GM12801 (cell line): Measurements from ENCODE around the gene ACYP1.

Experiments used
- TF ChIP-seq, protein P1 (sequence below): IDR thresholded peaks from one replicate; pipeline ENCODE4 v1.5.1; 2011; ENCODE audit warnings: control low read depth; ENCODE audit not compliant: insufficient read length; ENCODE audit errors: extremely low read depth

ACYP1 gene

DNA sequence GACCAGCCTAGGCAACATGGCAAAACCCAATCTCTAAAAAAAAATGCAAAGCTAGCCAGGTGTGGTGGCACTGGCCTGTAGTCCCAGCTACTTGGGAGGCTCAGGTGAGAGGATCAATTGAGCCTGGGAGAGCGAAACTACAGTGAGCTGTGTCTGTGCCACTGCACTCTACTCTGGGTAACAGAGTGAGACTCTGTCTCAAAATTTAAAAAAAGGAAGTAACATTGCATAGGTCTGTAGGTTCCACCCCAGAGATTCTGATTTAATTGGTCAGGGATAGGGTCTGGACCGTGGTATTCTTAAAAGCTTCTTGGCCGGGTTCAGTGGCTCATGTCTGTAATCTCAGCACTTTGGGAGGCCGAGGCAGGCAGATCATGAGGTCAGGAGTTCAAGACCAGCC, 31.9 kb upstream of the ACYP1 start:
- TF ChIP-seq, protein P1, sequence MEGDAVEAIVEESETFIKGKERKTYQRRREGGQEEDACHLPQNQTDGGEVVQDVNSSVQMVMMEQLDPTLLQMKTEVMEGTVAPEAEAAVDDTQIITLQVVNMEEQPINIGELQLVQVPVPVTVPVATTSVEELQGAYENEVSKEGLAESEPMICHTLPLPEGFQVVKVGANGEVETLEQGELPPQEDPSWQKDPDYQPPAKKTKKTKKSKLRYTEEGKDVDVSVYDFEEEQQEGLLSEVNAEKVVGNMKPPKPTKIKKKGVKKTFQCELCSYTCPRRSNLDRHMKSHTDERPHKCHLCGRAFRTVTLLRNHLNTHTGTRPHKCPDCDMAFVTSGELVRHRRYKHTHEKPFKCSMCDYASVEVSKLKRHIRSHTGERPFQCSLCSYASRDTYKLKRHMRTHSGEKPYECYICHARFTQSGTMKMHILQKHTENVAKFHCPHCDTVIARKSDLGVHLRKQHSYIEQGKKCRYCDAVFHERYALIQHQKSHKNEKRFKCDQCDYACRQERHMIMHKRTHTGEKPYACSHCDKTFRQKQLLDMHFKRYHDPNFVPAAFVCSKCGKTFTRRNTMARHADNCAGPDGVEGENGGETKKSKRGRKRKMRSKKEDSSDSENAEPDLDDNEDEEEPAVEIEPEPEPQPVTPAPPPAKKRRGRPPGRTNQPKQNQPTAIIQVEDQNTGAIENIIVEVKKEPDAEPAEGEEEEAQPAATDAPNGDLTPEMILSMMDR, result no peak

DNA sequence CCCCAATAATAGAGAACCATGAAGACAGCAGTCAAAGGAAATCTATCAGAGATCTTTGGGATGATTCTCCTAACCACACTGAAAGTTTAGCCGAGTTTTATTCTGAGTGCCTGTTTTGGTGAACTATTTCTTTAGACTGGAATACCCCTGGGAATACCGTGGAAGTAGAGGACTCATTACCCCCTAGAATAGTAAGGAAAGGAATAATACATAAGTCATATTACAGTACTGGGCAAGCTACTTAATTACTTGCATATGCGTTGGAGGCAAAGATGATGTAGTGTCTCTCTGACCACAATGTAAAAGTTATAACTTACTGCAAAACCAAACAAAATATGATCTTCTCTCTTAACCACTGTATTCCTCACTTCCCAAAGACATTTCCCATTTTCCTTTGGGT, 31.1 kb upstream of the ACYP1 start:
- TF ChIP-seq, protein P1, result no peak

DNA sequence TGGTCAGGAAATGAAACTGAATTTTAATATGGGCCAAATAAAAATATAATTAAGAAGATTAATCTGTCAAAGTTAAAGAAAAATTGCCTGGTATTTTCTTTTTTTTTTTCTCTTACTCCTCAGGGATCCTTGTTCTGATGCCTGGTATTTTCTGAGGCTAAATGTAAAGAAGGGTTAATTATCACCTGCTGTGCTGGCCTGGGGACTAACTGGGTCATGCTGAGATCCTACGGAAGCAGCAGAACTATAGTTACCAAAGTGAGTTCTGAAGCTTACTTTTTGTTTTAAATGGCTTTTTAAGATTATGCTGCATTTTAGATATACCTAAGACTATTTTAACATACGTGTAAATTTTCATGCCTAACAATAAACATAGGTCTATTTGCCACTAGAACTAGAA, 28.9 kb upstream of the ACYP1 start:
- TF ChIP-seq, protein P1, result no peak

DNA sequence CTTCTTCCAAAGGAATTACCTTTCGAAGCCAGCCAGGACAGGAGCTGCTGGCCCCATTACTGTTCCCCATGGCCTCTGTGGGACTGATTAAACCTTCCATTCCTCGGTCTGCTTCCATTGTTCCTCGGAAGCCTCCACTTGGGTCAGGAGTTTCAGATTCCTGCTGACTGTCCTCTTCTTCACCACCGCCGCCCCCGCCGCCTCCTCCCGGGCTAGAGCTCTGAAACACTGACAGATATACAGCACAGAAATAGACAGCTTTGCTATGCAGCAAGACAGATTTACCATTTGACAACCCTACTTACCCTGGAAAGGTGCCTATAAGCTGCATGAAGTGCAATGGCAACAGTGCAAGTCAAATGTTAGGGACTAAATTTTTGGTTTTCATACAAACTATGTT, 27.4 kb upstream of the ACYP1 start:
- TF ChIP-seq, protein P1, result no peak

DNA sequence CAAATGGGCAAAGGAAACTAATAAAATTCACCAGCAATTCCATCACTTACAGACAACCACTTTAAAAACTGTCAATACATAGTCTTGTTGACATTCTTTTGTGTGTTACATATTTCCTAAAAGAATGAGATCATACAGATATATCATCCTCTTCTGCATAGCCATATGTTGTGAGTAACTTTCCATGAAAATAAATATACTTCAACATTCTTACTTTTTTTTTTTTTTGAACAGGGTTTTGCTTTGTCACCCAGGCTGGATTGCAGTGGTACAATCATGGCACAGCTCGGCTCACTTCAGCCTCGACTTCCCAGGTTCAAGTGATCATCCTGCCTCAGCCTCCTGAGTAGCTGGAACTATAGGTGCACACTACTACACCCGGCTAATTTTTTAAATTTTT, 26.5 kb upstream of the ACYP1 start:
- TF ChIP-seq, protein P1, result no peak

DNA sequence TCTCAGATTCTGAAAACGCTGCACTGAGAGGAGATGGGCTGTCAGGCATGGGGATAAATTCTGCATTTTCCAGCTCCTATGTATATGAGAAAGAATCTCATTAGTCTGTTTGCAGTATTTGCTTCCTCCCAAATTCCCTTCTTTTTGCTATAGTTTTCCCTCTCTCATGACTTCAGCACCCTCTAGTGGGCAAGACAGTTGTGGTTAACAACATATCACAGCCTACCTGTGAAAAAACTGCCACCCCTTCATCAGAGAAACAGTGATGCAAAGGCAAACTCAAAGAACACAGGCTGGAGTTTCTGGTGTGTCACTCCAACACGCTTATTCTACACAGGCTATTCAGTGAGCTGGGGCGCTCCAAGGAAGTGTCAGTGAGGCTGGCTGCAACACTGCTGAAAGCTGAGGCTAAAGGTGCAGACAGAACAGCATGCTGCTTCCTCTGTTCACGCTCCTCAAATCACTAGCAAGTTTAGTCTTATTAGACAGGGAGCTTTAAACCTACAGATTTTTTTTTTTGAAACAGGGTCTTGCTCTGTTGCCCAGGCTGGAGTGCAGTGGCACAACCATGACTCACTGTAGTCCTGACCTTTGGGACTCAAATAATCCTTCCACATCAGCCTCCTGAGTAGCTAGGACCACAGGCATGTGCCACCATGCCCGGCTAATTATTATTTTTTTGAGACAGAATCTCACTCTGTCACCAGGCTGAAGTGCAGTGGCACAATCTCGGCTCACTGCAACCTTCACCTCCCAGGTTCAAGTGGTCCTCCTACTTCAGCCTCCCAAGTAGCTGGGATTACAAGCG, 24.9 kb upstream of the ACYP1 start:
- TF ChIP-seq, protein P1, result no peak

DNA sequence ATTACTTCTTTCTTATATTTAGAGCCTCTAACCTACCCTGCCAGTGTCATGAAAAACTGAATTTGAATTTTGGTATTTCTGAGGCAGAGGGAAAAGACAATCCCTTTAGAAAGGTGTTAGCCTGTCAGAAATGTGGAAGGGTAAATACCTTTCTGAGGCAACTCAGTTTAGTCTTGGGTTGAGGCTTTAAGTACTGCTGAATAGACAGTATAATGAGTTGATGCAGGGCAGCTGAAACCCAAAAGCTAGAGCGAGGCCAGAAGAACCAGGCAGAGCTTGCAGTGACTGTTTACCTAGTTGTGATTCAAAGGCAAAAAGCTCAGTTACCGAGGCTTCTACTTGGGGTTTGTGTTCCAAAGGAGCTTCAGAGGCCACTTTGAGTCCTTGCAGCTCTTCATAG, 24.3 kb upstream of the ACYP1 start:
- TF ChIP-seq, protein P1, result no peak
